OCI-LY1 (cell line): Measurements from ENCODE around the gene OLA1.
"Not testable (repeated sequence)": the region's sequence is repeated elsewhere in the genome, so short reads cannot be mapped to it uniquely, and the experiment has no call there.

Experiments used
- H2AFZ ChIP-seq: fragments of 200-600 bp; sonication (generic), shearing (Covaris generic); 2 replicates; pipeline ENCODE4 v1.6.0; 2014; ENCODE audit warnings: antibody characterized with exemption, mild to moderate bottlenecking, low read length
- H3F3A ChIP-seq: fragments of 200-600 bp; sonication (generic), shearing (Covaris generic); 2 replicates; pipeline ENCODE4 v1.6.0; 2014; ENCODE audit warnings: mild to moderate bottlenecking, antibody characterized with exemption, low read length, moderate library complexity; ENCODE audit not compliant: insufficient read depth
- H3K27ac ChIP-seq: fragments of 200-600 bp; sonication (generic); 2 replicates; pipeline ENCODE4 v1.5.1; 2014; ENCODE audit warnings: low read length, mixed run types, mild to moderate bottlenecking, low read depth; ENCODE audit not compliant: poor library complexity, severe bottlenecking
- H3K27me3 ChIP-seq: fragments of 200-600 bp; sonication (generic); 2 replicates; pipeline ENCODE4 v1.6.0; 2014; ENCODE audit warnings: antibody characterized with exemption, mild to moderate bottlenecking, low read length, moderate library complexity; ENCODE audit not compliant: insufficient read depth
- H3K36me3 ChIP-seq: fragments of 200-600 bp; sonication (generic); 2 replicates; pipeline ENCODE4 v1.6.1; 2014; ENCODE audit warnings: mild to moderate bottlenecking, antibody characterized with exemption, low read length, moderate library complexity, mixed read lengths; ENCODE audit not compliant: insufficient read depth
- H3K4me1 ChIP-seq: fragments of 200-600 bp; sonication (generic); 2 replicates; pipeline ENCODE4 v1.5.1; 2014; ENCODE audit warnings: mild to moderate bottlenecking, low read length, moderate library complexity; ENCODE audit not compliant: insufficient read depth, severe bottlenecking
- H3K4me2 ChIP-seq: fragments of 200-600 bp; sonication (generic), shearing (Covaris generic); 2 replicates; pipeline ENCODE4 v1.6.1; 2014; ENCODE audit warnings: low read length
- H3K4me3 ChIP-seq: fragments of 200-600 bp; sonication (generic); 2 replicates; pipeline ENCODE4 v1.5.1; 2014; ENCODE audit warnings: low read length, low read depth, mild to moderate bottlenecking, mixed read lengths; ENCODE audit not compliant: poor library complexity, severe bottlenecking
- H3K79me2 ChIP-seq: fragments of 200-600 bp; shearing (Covaris generic); 2 replicates; pipeline ENCODE4 v1.6.1; 2016; ENCODE audit warnings: mixed run types, low read length, mixed read lengths; ENCODE audit not compliant: insufficient read depth
- H3K9ac ChIP-seq: fragments of 200-600 bp; sonication (generic), shearing (Covaris generic); 2 replicates; pipeline ENCODE4 v1.6.1; 2014; ENCODE audit warnings: mild to moderate bottlenecking, low read length, mixed read lengths
- H3K9me2 ChIP-seq: fragments of 200-600 bp; sonication (generic), shearing (Covaris generic); 2 replicates; pipeline ENCODE4 v1.6.1; 2014; ENCODE audit warnings: low read depth, mild to moderate bottlenecking, low read length, mixed read lengths
- H3K9me3 ChIP-seq: fragments of 200-600 bp; shearing (Covaris generic); 2 replicates; pipeline ENCODE4 v1.6.1; 2014; ENCODE audit warnings: low read length, mixed read lengths
- H4K20me1 ChIP-seq: fragments of 200-600 bp; sonication (generic), shearing (Covaris generic); 2 replicates; pipeline ENCODE4 v1.6.0; 2016; ENCODE audit warnings: mild to moderate bottlenecking, low read length; ENCODE audit not compliant: insufficient read depth
- CTCF ChIP-seq: fragments of 200-600 bp; sonication (generic), shearing (Covaris generic); IDR thresholded peaks from 2 replicates; pipeline ENCODE4 v1.5.1; 2017; ENCODE audit warnings: mild to moderate bottlenecking, antibody characterized with exemption, low read length, moderate library complexity, mixed read lengths
- EZH2 ChIP-seq: fragments of 200-600 bp; sonication (generic), shearing (Covaris generic); IDR thresholded peaks from 2 replicates; pipeline ENCODE4 v1.8.0; 2017; ENCODE audit warnings: borderline replicate concordance, mixed run types, mild to moderate bottlenecking, antibody characterized with exemption, low read length, moderate library complexity, mixed read lengths

Gene OLA1

DNA sequence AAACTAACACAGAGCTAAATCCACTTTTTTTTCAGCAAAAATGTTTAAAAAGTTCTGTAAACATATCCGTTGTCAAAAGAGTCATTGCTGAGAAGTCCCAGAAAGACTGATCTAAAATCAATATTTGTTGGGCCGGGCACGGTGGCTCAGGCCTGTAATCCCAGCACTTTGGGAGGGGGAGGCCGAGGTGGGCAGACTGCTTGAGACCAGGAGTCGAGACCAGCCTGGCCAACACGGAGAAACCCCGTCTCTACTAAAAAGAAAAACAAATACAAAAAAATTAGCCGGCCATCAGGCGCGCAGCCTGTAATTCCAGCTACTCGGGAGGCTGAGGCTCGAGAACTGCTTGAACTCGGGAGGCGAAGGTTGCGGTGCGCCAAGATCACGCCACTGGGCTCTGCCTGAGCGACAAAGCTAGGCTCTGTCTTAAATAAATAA lies 1.4 kb downstream of the OLA1 start:
- Histone ChIP-seq H3K9me3 (no peaks in the 10 kb centered on the region), H3K9ac (peak overlapping the region; percentile 92), H3K27ac (no peak overlapping the region), H3K27me3 (no peaks in the 10 kb centered on the region), H3K79me2 (peaks cover 55% of the 10 kb centered on the region), H3F3A (no peaks in the 10 kb centered on the region), H3K4me3 (peak overlapping the region; percentile 88), H3K9me2 (no peaks in the 10 kb centered on the region), H2AFZ (no peak overlapping the region), H3K36me3 (peaks cover 41% of the 10 kb centered on the region), H4K20me1 (no peaks in the 10 kb centered on the region), H3K4me1 (peaks cover 30% of the 10 kb centered on the region), H3K4me2 (peak overlapping the region; percentile 79)
- TF ChIP-seq EZH2 = no peak

DNA sequence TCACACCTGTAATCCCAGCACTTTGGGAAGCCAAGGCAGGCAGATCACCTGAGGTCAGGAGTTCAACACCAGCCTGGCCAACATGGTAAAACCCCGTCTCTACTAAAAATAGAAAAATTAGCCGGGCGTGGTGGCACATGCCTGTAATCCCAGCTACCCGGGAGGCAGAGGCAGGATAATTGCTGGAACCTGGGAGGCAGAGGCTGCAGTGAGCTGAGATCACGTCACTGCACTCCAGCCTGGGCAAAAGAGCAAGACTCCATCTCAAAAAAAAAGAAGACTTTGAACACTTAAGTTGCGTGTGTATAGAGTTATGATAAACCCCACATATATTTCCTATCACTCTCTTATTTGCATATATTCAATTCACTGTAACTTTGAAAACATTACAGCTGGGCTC lies 2.7 kb downstream of the OLA1 start:
- H3K27me3 ChIP-seq, H3K9me2 ChIP-seq, H3K4me2 ChIP-seq, H2AFZ ChIP-seq, H3K27ac ChIP-seq, H4K20me1 ChIP-seq, H3F3A ChIP-seq, H3K4me3 ChIP-seq, H3K9ac ChIP-seq, H3K9me3 ChIP-seq: not testable (repeated sequence)
- Histone ChIP-seq H3K4me1 (peaks cover 30% of the 10 kb centered on the region), H3K79me2 (peaks cover 66% of the 10 kb centered on the region), H3K36me3 (peaks cover 51% of the 10 kb centered on the region)

DNA sequence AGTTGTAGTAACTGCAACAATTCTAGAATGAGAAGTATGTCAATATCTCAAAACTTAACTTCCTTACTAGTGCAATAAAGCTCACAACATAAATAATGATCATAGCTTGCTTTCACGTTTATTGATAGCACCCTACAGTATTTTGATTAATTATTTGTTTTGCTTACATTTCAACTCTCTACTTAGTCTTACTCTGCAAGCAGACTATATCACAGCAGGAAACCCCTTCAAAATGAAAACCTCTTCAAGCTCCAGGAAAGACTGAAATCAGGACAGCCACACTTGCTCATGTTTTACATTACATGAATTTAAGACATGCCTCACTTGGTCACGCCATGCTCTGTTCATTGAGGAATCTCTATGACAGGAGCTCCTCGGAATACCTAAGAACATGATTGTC lies 3.3 kb downstream of the OLA1 start:
- TF ChIP-seq EZH2 (no peak), CTCF (no peak)
- Histone ChIP-seq H3K79me2 (peaks cover 72% of the 10 kb centered on the region), H3K27me3 (no peaks in the 10 kb centered on the region), H3K27ac (no peak overlapping the region), H3K9me2 (no peaks in the 10 kb centered on the region), H3K9me3 (no peaks in the 10 kb centered on the region), H3K4me3 (no peak overlapping the region), H3K4me2 (no peak overlapping the region), H3K9ac (no peak overlapping the region), H2AFZ (no peak overlapping the region), H3K36me3 (peaks cover 51% of the 10 kb centered on the region), H3K4me1 (peaks cover 30% of the 10 kb centered on the region), H3F3A (no peaks in the 10 kb centered on the region), H4K20me1 (0 out of 2 replicates have a peak, but pooled peaks cover 2% of the 10 kb centered on the region)

DNA sequence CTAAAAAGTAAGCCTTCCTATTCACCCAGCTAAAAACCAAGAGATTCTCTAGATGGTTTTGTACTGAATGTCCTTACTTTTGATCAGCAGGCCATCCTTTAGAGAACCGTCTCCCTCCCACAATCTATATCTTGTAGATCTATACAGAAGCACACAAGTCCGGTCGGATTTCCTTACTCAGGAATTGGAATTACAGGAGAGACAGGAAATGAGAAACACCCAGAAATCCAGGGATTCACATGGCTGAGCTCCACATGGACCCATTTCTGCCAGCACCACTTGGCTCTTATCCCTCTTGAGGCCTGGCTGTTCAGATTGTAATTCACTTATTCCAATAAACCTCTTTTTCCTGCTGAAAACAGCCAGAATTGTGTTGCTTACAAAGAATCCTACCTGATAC lies 4.5 kb downstream of the OLA1 start:
- Histone ChIP-seq H3K4me3 (no peak overlapping the region), H3K4me2 (no peak overlapping the region), H3K9ac (no peak overlapping the region), H4K20me1 (0 out of 2 replicates have a peak, but pooled peaks cover 2% of the 10 kb centered on the region), H3K9me2 (no peaks in the 10 kb centered on the region), H3F3A (no peaks in the 10 kb centered on the region), H3K9me3 (no peaks in the 10 kb centered on the region), H3K79me2 (peaks cover 84% of the 10 kb centered on the region), H2AFZ (no peak overlapping the region), H3K27ac (no peak overlapping the region), H3K4me1 (peaks cover 22% of the 10 kb centered on the region), H3K27me3 (no peaks in the 10 kb centered on the region), H3K36me3 (peaks cover 51% of the 10 kb centered on the region)
- TF ChIP-seq CTCF (no peak), EZH2 (no peak)
